ENCODE results near the gene THBS4.

DNA sequence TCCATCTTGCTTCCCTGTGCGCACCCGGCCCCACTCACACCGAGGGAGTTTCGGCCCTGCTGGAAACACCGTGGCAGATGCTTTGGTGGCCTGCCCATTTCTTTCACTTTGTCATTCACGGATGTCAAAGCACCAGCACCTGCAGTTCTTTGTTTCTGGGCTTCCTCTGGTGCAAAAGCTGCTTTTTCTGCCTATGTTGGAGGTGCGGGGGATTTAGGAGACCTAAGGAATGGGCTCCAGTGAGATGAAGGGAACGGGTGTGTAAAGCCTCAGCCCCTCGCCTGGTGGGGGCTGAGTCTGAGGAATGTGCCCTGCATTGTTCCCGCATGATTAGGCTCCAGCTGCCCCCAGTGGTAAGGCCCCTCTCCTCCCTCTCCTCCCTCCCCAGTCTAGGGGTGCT is 62.3 kb downstream of the THBS4 start:
- TF ChIP-seq EZH2 (IDR thresholded peaks at IDR 0.05; ENCODE audit: borderline replicate concordance) = no peak
- TF ChIP-seq, protein P1, sequence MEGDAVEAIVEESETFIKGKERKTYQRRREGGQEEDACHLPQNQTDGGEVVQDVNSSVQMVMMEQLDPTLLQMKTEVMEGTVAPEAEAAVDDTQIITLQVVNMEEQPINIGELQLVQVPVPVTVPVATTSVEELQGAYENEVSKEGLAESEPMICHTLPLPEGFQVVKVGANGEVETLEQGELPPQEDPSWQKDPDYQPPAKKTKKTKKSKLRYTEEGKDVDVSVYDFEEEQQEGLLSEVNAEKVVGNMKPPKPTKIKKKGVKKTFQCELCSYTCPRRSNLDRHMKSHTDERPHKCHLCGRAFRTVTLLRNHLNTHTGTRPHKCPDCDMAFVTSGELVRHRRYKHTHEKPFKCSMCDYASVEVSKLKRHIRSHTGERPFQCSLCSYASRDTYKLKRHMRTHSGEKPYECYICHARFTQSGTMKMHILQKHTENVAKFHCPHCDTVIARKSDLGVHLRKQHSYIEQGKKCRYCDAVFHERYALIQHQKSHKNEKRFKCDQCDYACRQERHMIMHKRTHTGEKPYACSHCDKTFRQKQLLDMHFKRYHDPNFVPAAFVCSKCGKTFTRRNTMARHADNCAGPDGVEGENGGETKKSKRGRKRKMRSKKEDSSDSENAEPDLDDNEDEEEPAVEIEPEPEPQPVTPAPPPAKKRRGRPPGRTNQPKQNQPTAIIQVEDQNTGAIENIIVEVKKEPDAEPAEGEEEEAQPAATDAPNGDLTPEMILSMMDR (IDR thresholded peaks at IDR 0.05; ENCODE audit: poor library complexity) = no peak

Measured in hepatocyte (in vitro differentiated cells).